ENCODE results near the gene PDLIM5.

GRCh38 chr4:94533405-94534223, 81.9 kb downstream of the PDLIM5 start:
- no peak for TF ChIP-seq ELF4 (IDR thresholded peaks at IDR 0.05)
- no peak for TF ChIP-seq SP1 (IDR thresholded peaks at IDR 0.05)
- TF ChIP-seq PKNOX1 (IDR thresholded peaks at IDR 0.05) = 0 out of 2 replicates have a peak, but pooled peaks have one; percentile 15
- no peak for TF ChIP-seq SUZ12 (IDR thresholded peaks at IDR 0.05)
- no peak for TF ChIP-seq FOXM1 (IDR thresholded peaks at IDR 0.05; ENCODE audit: borderline replicate concordance)
- TF ChIP-seq BHLHE40 (IDR thresholded peaks at IDR 0.05; ENCODE audit: borderline replicate concordance) = no peak
- TF ChIP-seq LEF1 (IDR thresholded peaks at IDR 0.05; ENCODE audit: borderline replicate concordance) = no peak
